Progenitor cell of endocrine pancreas (in vitro differentiated cells): ENCODE results near the gene CRYBA2. TPM values are rescaled to one million over a fixed set of nuclear protein-coding genes. Genes with fewer than 3 reads are reported as not detected.

Source experiments
- DNase-seq: peaks from one replicate; pipeline ENCODE4 v3.0.0; 2021; ENCODE audit warnings: low spot score; ENCODE audit not compliant: unreplicated experiment
- H3K27ac Mint-ChIP-seq: 2 replicates; pipeline ENCODE4 v1.8.0; 2021; ENCODE audit warnings: mild to moderate bottlenecking, moderate library complexity, mixed read lengths
- H3K27me3 Mint-ChIP-seq: 2 replicates; pipeline ENCODE4 v1.8.0; 2021; ENCODE audit warnings: mixed read lengths
- H3K36me3 Mint-ChIP-seq: 2 replicates; pipeline ENCODE4 v1.8.0; 2022; ENCODE audit warnings: mixed read lengths; ENCODE audit not compliant: insufficient read depth
- H3K4me1 Mint-ChIP-seq: 2 replicates; pipeline ENCODE4 v1.8.0; 2021; ENCODE audit warnings: low read depth, mixed read lengths
- H3K4me3 Mint-ChIP-seq: 2 replicates; pipeline ENCODE4 v1.8.0; 2021; ENCODE audit warnings: low read depth, mild to moderate bottlenecking, moderate library complexity, mixed read lengths
- H3K9me3 Mint-ChIP-seq: 2 replicates; pipeline ENCODE4 v1.8.0; 2021; ENCODE audit warnings: low read depth, mixed read lengths
- CTCF ChIP-seq: fragments of 200-600 bp; sonication (generic); IDR thresholded peaks from one replicate; pipeline ENCODE4 v1.5.0; 2021; ENCODE audit warnings: antibody characterized with exemption, mild to moderate bottlenecking; ENCODE audit not compliant: unreplicated experiment
- total RNA-seq: library from RNA; stranded (reverse); gene quantifications from 2 replicates; pipeline ENCODE4 v1.2.1, GENCODE V29; 2021

Gene CRYBA2
- total RNA-seq, 1 donor from 2014 or later: 30.1 TPM

GRCh38 chr2:219037783-219038499 is 44.7 kb upstream of the CRYBA2 start:
- Mint-ChIP-seq H3K27me3 (peaks cover 75% of the 10 kb centered on the region), H3K4me3 (no peak overlapping the region), H3K36me3 (no peaks in the 10 kb centered on the region)

GRCh38 chr2:219035942-219036341 is 42.7 kb upstream of the CRYBA2 start:
- Mint-ChIP-seq H3K9me3 (no peaks in the 10 kb centered on the region), H3K27me3 (peaks cover 62% of the 10 kb centered on the region), H3K4me3 (no peak overlapping the region), H3K27ac (no peak overlapping the region), H3K36me3 (no peaks in the 10 kb centered on the region), H3K4me1 (no peaks in the 10 kb centered on the region)
- no peak for TF ChIP-seq CTCF
- DNase-seq: no peak

More at GRCh38 chr2:219037783-219038499, 44.7 kb upstream of the CRYBA2 start:
- peaks cover 3% of the 10 kb centered on the region for H3K4me1 Mint-ChIP-seq
- no peak for DNase-seq
- H3K27ac Mint-ChIP-seq: no peak overlapping the region
- H3K9me3 Mint-ChIP-seq: no peaks in the 10 kb centered on the region
- TF ChIP-seq CTCF: no peak

GRCh38 chr2:219034823-219035222 is 41.6 kb upstream of the CRYBA2 start:
- Mint-ChIP-seq H3K27me3 (peaks cover 53% of the 10 kb centered on the region), H3K9me3 (no peaks in the 10 kb centered on the region), H3K4me1 (no peaks in the 10 kb centered on the region)

GRCh38 chr2:219032051-219032745 is 39.0 kb upstream of the CRYBA2 start:
- no peak for TF ChIP-seq CTCF
- Mint-ChIP-seq H3K27me3 (peaks cover 50% of the 10 kb centered on the region), H3K9me3 (no peaks in the 10 kb centered on the region), H3K27ac (no peak overlapping the region), H3K4me3 (no peak overlapping the region), H3K36me3 (no peaks in the 10 kb centered on the region), H3K4me1 (no peaks in the 10 kb centered on the region)
- DNase-seq: no peak

More at GRCh38 chr2:219034823-219035222, 41.6 kb upstream of the CRYBA2 start:
- Mint-ChIP-seq H3K27ac (no peak overlapping the region), H3K36me3 (no peaks in the 10 kb centered on the region), H3K4me3 (no peak overlapping the region)
- DNase-seq: no peak
- TF ChIP-seq CTCF: no peak

GRCh38 chr2:219031005-219031738 is 38.0 kb upstream of the CRYBA2 start:
- Mint-ChIP-seq H3K36me3 (no peaks in the 10 kb centered on the region), H3K27ac (no peak overlapping the region), H3K4me1 (no peaks in the 10 kb centered on the region), H3K9me3 (no peaks in the 10 kb centered on the region), H3K27me3 (peaks cover 60% of the 10 kb centered on the region), H3K4me3 (no peak overlapping the region)
- TF ChIP-seq CTCF: no peak
- no peak for DNase-seq
